Mucosa of stomach (tissue), 1 donor: ENCODE results near the gene SLC5A9.

ENCODE experiments used
- H3K27me3 ChIP-seq: one replicate; pipeline ENCODE4 v1.7.0; 2013; ENCODE audit warnings: mild to moderate bottlenecking, low read length; ENCODE audit not compliant: control insufficient read depth, insufficient read depth
- H3K36me3 ChIP-seq: one replicate; pipeline ENCODE4 v1.7.0; 2013; ENCODE audit warnings: low read length; ENCODE audit not compliant: control insufficient read depth, insufficient read depth
- H3K4me1 ChIP-seq: one replicate; pipeline ENCODE4 v1.7.0; 2013; ENCODE audit warnings: mild to moderate bottlenecking, low read length; ENCODE audit not compliant: control insufficient read depth, insufficient read depth
- H3K4me3 ChIP-seq: one replicate; pipeline ENCODE4 v1.7.0; 2013; ENCODE audit warnings: low read length
- H3K9ac ChIP-seq: one replicate; pipeline ENCODE4 v1.7.0; 2013; ENCODE audit warnings: mild to moderate bottlenecking, low read length, moderate library complexity
- H3K9me3 ChIP-seq: one replicate; pipeline ENCODE4 v1.7.0; 2013; ENCODE audit warnings: mild to moderate bottlenecking, low read length, moderate library complexity; ENCODE audit not compliant: control insufficient read depth
- donor health status: Pancreatic carcinoma.

The SLC5A9 gene

GRCh38 chr1:48222501-48223242, at the start of gene SLC5A9:
Gene SLC5A9 (plus strand): TSS chr1:48222716. CDS start chr1:48222737, 21 bp downstream.
- no peaks in the 10 kb centered on the region for H3K27me3 ChIP-seq
- no peaks in the 10 kb centered on the region for H3K9me3 ChIP-seq
- H3K36me3 ChIP-seq, result no peaks in the 10 kb centered on the region
- H3K4me3 ChIP-seq, result no peak within 1 kb of the TSS
- no peak within 1 kb of the TSS for H3K9ac ChIP-seq
- peaks cover 18% of the 10 kb centered on the region for H3K4me1 ChIP-seq

GRCh38 chr1:48175116-48175515, 47.4 kb upstream of the SLC5A9 start:
- no peaks in the 10 kb centered on the region for H3K36me3 ChIP-seq
- no peaks in the 10 kb centered on the region for H3K4me1 ChIP-seq
- no peaks in the 10 kb centered on the region for H3K27me3 ChIP-seq
- H3K9ac ChIP-seq, result no peak overlapping the region
- H3K4me3 ChIP-seq, result no peak overlapping the region
- no peaks in the 10 kb centered on the region for H3K9me3 ChIP-seq

GRCh38 chr1:48177257-48177656, 45.3 kb upstream of the SLC5A9 start:
- H3K4me3 ChIP-seq, result no peak overlapping the region
- H3K36me3 ChIP-seq, result no peaks in the 10 kb centered on the region
- H3K27me3 ChIP-seq, result no peaks in the 10 kb centered on the region
- H3K9ac ChIP-seq, result no peak overlapping the region
- no peaks in the 10 kb centered on the region for H3K9me3 ChIP-seq
- no peaks in the 10 kb centered on the region for H3K4me1 ChIP-seq

GRCh38 chr1:48181669-48182367, 40.7 kb upstream of the SLC5A9 start:
- no peaks in the 10 kb centered on the region for H3K27me3 ChIP-seq
- no peaks in the 10 kb centered on the region for H3K4me1 ChIP-seq
- no peak overlapping the region for H3K4me3 ChIP-seq
- H3K36me3 ChIP-seq, result no peaks in the 10 kb centered on the region
- no peak overlapping the region for H3K9ac ChIP-seq
- H3K9me3 ChIP-seq, result no peaks in the 10 kb centered on the region

- H3K4me3 ChIP-seq, result no peak overlapping the region
- no peaks in the 10 kb centered on the region for H3K27me3 ChIP-seq
- H3K4me1 ChIP-seq, result no peaks in the 10 kb centered on the region
- no peaks in the 10 kb centered on the region for H3K36me3 ChIP-seq
- no peaks in the 10 kb centered on the region for H3K9me3 ChIP-seq
- no peak overlapping the region for H3K9ac ChIP-seq
These were observed 40.1 kb upstream of the SLC5A9 start for GRCh38 chr1:48182439-48182838.

GRCh38 chr1:48186306-48186839, 36.1 kb upstream of the SLC5A9 start:
- no peaks in the 10 kb centered on the region for H3K36me3 ChIP-seq

GRCh38 chr1:48187969-48188563, 34.5 kb upstream of the SLC5A9 start:
- Histone ChIP-seq H3K9me3 (no peaks in the 10 kb centered on the region), H3K36me3 (no peaks in the 10 kb centered on the region), H3K4me3 (no peak overlapping the region), H3K9ac (no peak overlapping the region), H3K27me3 (no peaks in the 10 kb centered on the region), H3K4me1 (no peaks in the 10 kb centered on the region)

More at GRCh38 chr1:48186306-48186839, 36.1 kb upstream of the SLC5A9 start:
- H3K4me1 ChIP-seq, result no peaks in the 10 kb centered on the region
- H3K9me3 ChIP-seq, result no peaks in the 10 kb centered on the region
- H3K4me3 ChIP-seq, result no peak overlapping the region
- H3K9ac ChIP-seq, result no peak overlapping the region
- no peaks in the 10 kb centered on the region for H3K27me3 ChIP-seq

- H3K4me1 ChIP-seq, result peaks cover 5% of the 10 kb centered on the region
- H3K9me3 ChIP-seq, result no peaks in the 10 kb centered on the region
- no peak overlapping the region for H3K9ac ChIP-seq
- no peaks in the 10 kb centered on the region for H3K36me3 ChIP-seq
- no peaks in the 10 kb centered on the region for H3K27me3 ChIP-seq
- no peak overlapping the region for H3K4me3 ChIP-seq
These were observed 31.6 kb upstream of the SLC5A9 start for GRCh38 chr1:48190881-48191280.

GRCh38 chr1:48194801-48195200, 27.7 kb upstream of the SLC5A9 start:
- Histone ChIP-seq H3K27me3 (no peaks in the 10 kb centered on the region), H3K9me3 (no peaks in the 10 kb centered on the region), H3K4me3 (no peak overlapping the region)

GRCh38 chr1:48196237-48196636, 26.3 kb upstream of the SLC5A9 start:
- Histone ChIP-seq H3K9me3 (no peaks in the 10 kb centered on the region), H3K27me3 (no peaks in the 10 kb centered on the region), H3K4me1 (peaks cover 5% of the 10 kb centered on the region), H3K36me3 (no peaks in the 10 kb centered on the region), H3K9ac (no peak overlapping the region), H3K4me3 (no peak overlapping the region)

More at GRCh38 chr1:48194801-48195200, 27.7 kb upstream of the SLC5A9 start:
- no peaks in the 10 kb centered on the region for H3K36me3 ChIP-seq
- no peak overlapping the region for H3K9ac ChIP-seq
- H3K4me1 ChIP-seq, result peaks cover 5% of the 10 kb centered on the region

GRCh38 chr1:48198970-48199369, 23.5 kb upstream of the SLC5A9 start:
- Histone ChIP-seq H3K4me1 (peaks cover 5% of the 10 kb centered on the region), H3K36me3 (no peaks in the 10 kb centered on the region), H3K27me3 (no peaks in the 10 kb centered on the region), H3K9me3 (no peaks in the 10 kb centered on the region), H3K4me3 (no peak overlapping the region), H3K9ac (no peak overlapping the region)
